Measurements from ENCODE around the gene SHISAL2A. TPM values are rescaled to one million over a fixed set of nuclear protein-coding genes. Genes with fewer than 3 reads are reported as not detected.

The SHISAL2A gene
- total RNA-seq = not detected in 2 replicates
- long read RNA-seq = 0 reads

GRCh38 chr1:52632732-52633290, at the start of gene SHISAL2A:
Gene SHISAL2A, plus strand, starts transcription at chr1:52633168. Its CDS starts 326 bp downstream, at chr1:52633494.
- H3K27ac Mint-ChIP-seq (ENCODE audit: unreplicated experiment) = no peak within 1 kb of the TSS
- peak within 1 kb of the TSS; percentile 68 for H3K4me3 Mint-ChIP-seq (ENCODE audit: unreplicated experiment)
- TF ChIP-seq CTCF (IDR thresholded peaks at IDR 0.05) = no peak
- H3K9me3 Mint-ChIP-seq (ENCODE audit: unreplicated experiment) = no peaks in the 10 kb centered on the region
- H3K4me1 Mint-ChIP-seq (ENCODE audit: unreplicated experiment) = peaks cover 12% of the 10 kb centered on the region
- DNase-seq (ENCODE audit: extremely low spot score, unreplicated experiment) = no peak
- H3K36me3 Mint-ChIP-seq (ENCODE audit: unreplicated experiment) = peaks cover 1% of the 10 kb centered on the region
- H3K27me3 Mint-ChIP-seq (ENCODE audit: unreplicated experiment) = peaks cover 29% of the 10 kb centered on the region

- H3K4me1 Mint-ChIP-seq (ENCODE audit: unreplicated experiment) = no peaks in the 10 kb centered on the region
- H3K27me3 Mint-ChIP-seq (ENCODE audit: unreplicated experiment) = peaks cover 36% of the 10 kb centered on the region
- no peak overlapping the region for H3K27ac Mint-ChIP-seq (ENCODE audit: unreplicated experiment)
- H3K4me3 Mint-ChIP-seq (ENCODE audit: unreplicated experiment) = no peak overlapping the region
- H3K9me3 Mint-ChIP-seq (ENCODE audit: unreplicated experiment) = no peaks in the 10 kb centered on the region
- TF ChIP-seq CTCF (IDR thresholded peaks at IDR 0.05) = no peak
- H3K36me3 Mint-ChIP-seq (ENCODE audit: unreplicated experiment) = no peaks in the 10 kb centered on the region
- DNase-seq (ENCODE audit: extremely low spot score, unreplicated experiment) = no peak
Observed at GRCh38 chr1:52585474-52585873, 47.5 kb upstream of the SHISAL2A start.

GRCh38 chr1:52588027-52588426, 44.9 kb upstream of the SHISAL2A start:
- TF ChIP-seq CTCF (IDR thresholded peaks at IDR 0.05) = no peak
- no peaks in the 10 kb centered on the region for H3K9me3 Mint-ChIP-seq (ENCODE audit: unreplicated experiment)
- H3K27me3 Mint-ChIP-seq (ENCODE audit: unreplicated experiment) = peaks cover 21% of the 10 kb centered on the region
- H3K4me3 Mint-ChIP-seq (ENCODE audit: unreplicated experiment) = no peak overlapping the region
- no peaks in the 10 kb centered on the region for H3K36me3 Mint-ChIP-seq (ENCODE audit: unreplicated experiment)
- H3K4me1 Mint-ChIP-seq (ENCODE audit: unreplicated experiment) = peaks cover 7% of the 10 kb centered on the region
- DNase-seq (ENCODE audit: extremely low spot score, unreplicated experiment) = no peak
- H3K27ac Mint-ChIP-seq (ENCODE audit: unreplicated experiment) = no peak overlapping the region

- no peak for TF ChIP-seq CTCF (IDR thresholded peaks at IDR 0.05)
- H3K36me3 Mint-ChIP-seq (ENCODE audit: unreplicated experiment) = no peaks in the 10 kb centered on the region
- H3K4me1 Mint-ChIP-seq (ENCODE audit: unreplicated experiment) = peaks cover 7% of the 10 kb centered on the region
- H3K9me3 Mint-ChIP-seq (ENCODE audit: unreplicated experiment) = no peaks in the 10 kb centered on the region
- no peak overlapping the region for H3K4me3 Mint-ChIP-seq (ENCODE audit: unreplicated experiment)
- no peak for DNase-seq (ENCODE audit: extremely low spot score, unreplicated experiment)
- no peak overlapping the region for H3K27ac Mint-ChIP-seq (ENCODE audit: unreplicated experiment)
- peaks cover 17% of the 10 kb centered on the region for H3K27me3 Mint-ChIP-seq (ENCODE audit: unreplicated experiment)
Observed at GRCh38 chr1:52588535-52588934, 44.4 kb upstream of the SHISAL2A start.

GRCh38 chr1:52590266-52590665, 42.7 kb upstream of the SHISAL2A start:
- Mint-ChIP-seq H3K4me1 (ENCODE audit: unreplicated experiment) (peaks cover 7% of the 10 kb centered on the region), H3K9me3 (ENCODE audit: unreplicated experiment) (no peaks in the 10 kb centered on the region), H3K36me3 (ENCODE audit: unreplicated experiment) (no peaks in the 10 kb centered on the region), H3K4me3 (ENCODE audit: unreplicated experiment) (no peak overlapping the region), H3K27me3 (ENCODE audit: unreplicated experiment) (peaks cover 7% of the 10 kb centered on the region), H3K27ac (ENCODE audit: unreplicated experiment) (no peak overlapping the region)
- TF ChIP-seq CTCF (IDR thresholded peaks at IDR 0.05) = no peak
- DNase-seq (ENCODE audit: extremely low spot score, unreplicated experiment) = no peak
